ENCODE measurements around the gene TDRD12.

The TDRD12 gene

DNA sequence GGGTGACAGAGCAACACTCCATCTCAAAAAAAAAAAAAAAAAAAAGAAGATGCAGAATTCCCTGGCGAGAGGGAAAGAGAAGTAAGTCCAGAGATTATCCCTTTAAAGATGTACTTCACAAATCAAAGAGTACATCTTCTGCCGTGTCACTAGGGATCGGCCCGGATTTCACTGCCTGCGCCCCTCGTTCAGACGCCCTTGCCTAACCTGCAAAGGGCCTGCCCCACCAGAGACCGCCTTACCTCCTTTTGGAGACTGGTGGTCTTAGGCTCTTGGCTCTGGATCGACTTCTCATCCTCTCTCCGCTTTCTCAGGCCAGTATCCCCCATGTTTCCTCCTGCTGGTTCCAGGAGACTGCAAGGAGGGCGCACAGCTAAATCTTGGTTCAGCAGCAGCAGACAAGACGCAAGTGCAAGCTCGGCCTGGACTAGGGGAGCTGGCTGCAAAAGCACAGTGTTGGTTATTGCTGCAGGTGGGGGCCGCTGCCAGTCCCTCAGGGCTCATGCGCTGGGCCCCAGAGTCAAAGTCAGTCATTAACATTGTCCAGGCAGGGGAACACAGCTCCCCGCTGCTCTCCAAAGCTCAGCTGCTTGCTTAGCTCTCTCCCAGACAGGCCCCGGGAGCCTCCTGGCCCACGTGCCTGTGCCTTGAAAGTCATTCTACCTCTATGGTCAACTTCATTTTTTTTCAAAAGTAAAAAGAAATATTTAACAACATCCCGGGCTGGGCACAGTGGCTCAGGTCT lies 148.8 kb downstream of the TDRD12 start:
- DNase-seq (ENCODE audit: low read depth), result no peak

DNA sequence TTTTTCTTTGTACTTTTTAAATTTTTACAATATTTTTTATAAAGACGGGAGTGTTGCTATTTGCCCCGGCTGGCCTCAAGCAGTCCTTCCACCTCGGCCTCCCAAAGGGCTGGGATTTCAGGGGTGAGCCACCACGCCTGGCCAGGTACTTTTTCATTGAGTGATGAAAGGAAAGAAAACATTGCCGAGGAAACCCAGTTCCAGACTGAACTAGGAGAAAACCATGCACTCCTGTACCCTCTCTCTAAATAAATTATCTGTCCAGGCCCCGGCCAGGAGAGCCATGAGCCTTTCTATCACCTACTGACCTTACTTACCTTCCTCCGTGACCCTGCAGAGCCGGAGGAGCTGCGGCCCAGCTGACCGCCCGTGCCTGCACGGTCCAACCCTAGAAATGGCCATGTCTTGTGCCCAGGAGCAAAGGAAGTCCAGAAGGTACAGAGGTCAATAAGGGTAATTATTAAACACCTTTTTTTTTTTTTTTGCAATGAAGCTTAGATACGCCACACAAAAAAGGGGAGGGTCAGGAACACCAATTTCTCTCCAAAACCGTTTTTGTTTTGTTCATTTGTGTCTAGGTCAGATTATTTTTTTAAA lies 149.9 kb downstream of the TDRD12 start, which contains the start of gene SLC7A9:
Gene SLC7A9 (minus strand): TSS at position 399 of the 597 bp plus-strand sequence. CDS start 1,233 bp downstream, outside the sequence.
- DNase-seq (ENCODE audit: low read depth), result no peak

DNA sequence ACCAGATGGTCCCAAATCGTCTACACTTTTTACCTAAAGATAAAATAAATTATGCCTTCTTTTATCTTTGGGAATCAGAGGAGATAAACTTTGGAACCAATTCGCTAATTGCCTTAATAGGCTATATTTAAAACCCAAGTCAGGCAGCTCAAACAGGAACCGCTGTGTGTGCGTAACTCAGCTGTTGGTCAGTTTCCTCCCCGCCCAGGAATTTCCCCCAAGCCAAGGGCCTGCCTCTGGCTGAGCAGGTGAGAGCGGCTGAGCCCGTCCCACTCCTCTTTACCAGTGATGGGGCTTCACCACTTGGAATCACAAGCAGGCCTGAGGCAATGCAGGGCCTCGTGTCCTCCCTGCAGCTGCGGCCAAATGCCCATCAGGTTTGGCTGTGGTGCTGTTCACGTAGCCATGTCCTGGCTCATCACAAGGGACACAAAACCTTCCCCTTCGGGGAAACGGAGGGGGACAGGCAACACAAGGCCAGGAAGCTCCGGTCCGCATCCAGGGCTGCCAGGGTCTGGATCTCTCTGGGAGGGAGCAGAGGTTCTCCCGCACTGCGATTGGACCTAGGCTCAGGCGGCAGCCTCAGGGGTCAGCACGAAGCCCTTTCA lies 150.5 kb downstream of the TDRD12 start:
- DNase-seq (ENCODE audit: low read depth), result no peak

DNA sequence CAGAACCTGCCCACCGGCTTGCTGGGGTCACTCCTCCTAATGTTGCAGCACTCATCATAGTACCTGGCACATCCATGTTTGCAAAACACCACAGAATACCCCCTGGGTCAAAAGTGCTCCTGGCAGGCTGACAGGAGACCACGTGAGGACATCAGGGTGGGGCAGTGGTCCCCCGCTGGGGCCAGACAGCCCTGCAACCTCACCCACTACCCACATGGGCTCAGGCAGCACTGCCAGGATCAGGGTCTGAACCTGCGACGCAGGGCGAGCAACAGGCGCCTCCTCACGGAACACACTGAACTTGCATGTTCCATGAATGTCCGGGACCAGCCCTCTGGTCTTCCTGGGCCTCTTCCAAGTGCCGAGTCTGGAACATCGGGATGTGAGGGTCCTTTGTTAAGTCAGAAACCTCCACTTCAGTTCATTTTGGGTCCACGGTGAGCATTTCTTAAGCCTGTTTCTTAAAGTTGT lies 151.4 kb downstream of the TDRD12 start:
- DNase-seq (ENCODE audit: low read depth), result no peak

DNA sequence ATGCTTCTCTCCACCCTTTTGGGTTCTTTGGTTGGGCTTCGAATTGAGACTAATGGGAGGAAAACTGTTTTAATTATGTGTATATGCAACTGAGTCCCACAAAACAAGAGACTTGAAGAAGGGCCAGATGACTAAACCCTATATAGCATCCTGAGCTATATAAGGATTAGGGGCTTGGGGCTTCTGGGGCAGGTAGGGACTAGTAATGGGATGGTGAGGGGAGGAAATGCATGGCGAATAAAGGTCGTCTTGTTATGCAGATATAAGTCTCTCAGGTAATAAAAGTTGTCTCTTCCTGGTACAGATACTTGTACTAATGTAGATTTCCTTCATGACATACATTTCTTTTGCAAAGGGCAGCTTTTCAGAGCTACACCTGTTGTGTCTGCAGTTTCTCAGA lies 152.8 kb downstream of the TDRD12 start:
- no peak for DNase-seq (ENCODE audit: low read depth)

DNA sequence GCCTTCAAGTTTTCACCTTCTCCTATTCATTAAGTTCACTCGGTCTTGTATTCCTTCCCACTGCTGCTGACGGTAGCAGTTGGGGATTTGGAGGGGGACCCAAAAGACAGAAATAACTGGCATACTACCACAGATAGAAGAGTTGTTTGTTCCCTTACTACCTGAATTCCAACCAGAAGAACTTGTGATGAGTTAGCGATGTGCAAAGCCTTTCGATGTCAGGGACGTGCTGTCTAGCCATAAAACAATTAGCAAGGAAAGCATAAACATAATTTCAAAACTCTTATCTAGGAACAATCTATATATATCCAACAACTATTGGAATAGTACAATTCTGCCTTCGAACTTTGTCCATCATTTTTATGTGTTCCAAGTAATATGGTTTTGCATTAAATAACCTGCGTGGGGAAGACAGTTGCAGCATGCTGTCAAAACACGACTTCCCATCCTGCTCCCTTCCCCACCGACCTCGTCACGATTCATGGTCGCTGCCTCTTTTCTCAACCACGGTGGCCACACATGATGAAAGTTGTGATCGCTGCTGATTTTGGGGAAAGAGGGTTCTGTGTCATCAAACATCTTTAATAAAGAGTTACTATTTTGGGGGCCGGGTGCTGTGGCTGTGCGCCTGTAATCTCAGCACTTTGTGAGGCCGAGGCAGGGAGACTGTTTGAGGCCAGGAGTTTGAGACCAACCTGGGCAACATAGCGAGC lies 153.8 kb downstream of the TDRD12 start:
- DNase-seq (ENCODE audit: low read depth), result no peak

DNA sequence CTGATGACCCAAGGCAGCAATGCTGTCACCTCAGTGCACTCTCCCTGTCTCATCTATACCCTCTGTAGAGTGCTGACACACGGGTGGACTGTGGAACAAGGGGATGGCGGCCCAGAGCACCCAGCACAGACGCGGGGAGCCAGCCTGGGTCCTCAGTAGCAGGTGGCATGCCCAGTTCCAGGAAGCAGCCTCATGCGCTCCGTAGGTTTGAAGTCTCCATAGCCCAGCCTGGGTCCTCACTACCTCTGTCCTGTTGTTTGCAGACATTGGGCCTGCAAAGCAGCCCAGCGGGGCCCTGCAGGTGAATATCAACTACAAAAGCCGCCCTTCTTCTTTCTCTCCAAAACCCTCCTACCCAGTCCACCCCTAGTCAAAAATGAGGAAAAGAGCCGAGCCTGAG lies 155.0 kb downstream of the TDRD12 start:
- no peak for DNase-seq (ENCODE audit: low read depth)

DNA sequence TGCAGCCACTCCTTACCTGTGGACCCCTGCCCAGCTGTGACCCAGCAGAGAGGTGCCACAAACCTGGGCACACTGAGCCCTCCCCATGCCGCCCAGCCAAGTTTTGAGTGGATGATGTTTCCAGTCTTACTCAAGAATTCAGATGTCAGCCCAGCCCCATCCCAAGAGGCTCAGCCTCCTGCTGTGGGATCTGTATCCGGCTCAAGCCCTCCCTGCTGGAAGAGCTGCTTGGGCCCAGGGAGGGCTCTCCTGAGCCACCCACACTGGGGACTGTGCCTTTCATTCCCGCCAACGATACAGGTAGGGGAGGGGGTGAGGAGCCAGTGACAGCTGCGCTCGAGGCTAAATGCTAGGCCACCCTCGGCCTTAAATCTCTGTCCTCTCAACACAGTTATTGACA lies 155.9 kb downstream of the TDRD12 start:
- DNase-seq (ENCODE audit: low read depth), result no peak

DNA sequence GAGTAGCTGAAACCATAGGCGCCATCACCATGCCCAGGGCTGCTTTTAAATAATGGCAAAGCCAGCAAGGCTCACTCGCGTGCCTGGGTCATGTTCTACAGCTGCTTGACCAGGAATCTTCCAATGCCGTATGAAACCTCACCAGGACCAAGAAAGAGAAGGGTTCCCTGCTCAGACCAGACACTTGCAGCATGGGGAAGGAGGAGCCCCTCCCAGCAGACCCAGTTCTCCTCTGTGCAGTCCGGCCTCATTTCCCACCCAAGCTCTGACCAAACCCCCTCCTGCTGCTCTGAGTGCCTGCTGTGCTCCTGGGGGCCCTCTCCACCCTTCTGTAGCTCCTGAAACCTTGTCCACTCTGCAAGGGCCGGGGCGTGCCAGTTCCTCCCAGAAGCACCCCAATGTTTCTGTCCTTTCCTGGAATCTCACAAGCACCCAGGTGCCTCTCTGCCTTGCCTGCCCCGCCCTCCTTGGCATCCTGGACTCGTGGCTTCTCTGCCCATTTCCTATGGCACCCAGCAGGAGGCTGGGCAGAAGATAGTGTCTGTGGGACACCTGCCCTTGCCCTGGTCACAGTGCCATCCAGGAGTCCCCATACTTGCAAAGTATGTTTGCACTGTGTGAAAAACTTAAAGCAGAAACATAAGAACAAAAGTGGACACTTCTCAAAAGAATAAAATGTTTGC lies 156.8 kb downstream of the TDRD12 start:
- DNase-seq (ENCODE audit: low read depth), result no peak

DNA sequence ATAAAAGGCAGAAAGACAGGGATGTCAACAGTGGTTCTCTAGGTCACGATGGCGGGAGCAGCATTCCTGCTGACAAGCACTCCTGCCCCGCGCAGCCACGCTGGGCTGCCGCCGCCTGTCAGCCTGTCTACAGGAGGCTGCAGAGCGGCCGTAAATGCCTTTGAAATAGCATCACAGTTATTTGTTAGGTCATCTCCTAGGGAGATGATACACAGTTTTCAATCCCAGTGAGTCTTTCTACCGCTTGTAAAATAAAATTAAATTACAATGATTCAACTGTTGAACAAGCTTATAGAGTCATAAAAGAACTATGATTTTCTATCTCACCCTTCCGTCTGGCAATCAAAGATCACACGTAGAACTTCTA lies 157.3 kb downstream of the TDRD12 start:
- DNase-seq (ENCODE audit: low read depth), result no peak

Measured in stimulated activated CD8-positive, alpha-beta memory T cell treated with anti-CD3 and anti-CD28 coated beads, Interleukin-4, amount 100 ng/mL, for 24 hours (primary cell).